ENCODE data around the gene ANKMY1. TPM values are rescaled to one million over a fixed set of nuclear protein-coding genes. Genes with fewer than 3 reads are reported as not detected.

The ANKMY1 gene
- total and polyA plus RNA-seq, 2 experiments from 2014 or later = 9.2 to 11.1 TPM

DNA sequence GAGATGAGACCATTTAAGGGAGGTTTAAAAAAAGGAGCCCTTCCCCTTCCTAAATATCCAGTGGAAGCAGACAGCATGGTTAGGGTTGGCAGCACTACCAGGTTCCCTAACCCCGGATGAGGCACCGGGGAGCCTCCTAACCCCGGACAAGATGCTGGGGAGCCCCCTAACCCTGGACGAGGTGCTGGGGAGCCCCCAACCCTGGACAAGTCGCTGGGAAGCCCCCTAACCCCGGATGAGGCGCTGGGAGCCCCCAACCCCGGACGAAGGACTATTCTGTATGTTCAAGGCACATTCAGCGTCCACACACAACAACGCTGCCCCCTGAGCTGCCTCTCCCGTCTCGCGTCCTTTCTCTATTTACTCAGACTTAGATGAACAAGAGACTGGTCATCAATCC, 51.9 kb downstream of the ANKMY1 start:
- Histone ChIP-seq H3K36me3 (replicated peaks; ENCODE audit: insufficient read depth, low read depth) (no peaks in the 10 kb centered on the region), H3K4me2 (no peak overlapping the region), H3K9me3 (ENCODE audit: low read depth) (no peaks in the 10 kb centered on the region), H3K79me2 (no peaks in the 10 kb centered on the region), H3K4me1 (ENCODE audit: insufficient read depth) (no peaks in the 10 kb centered on the region), H3K9me2 (replicated peaks; ENCODE audit: insufficient read depth) (no peaks in the 10 kb centered on the region), H2AFZ (no peak overlapping the region), H3K4me3 (no peak overlapping the region), H3K27ac (no peak overlapping the region), H4K20me1 (ENCODE audit: insufficient read depth, poor library complexity, severe bottlenecking) (no peaks in the 10 kb centered on the region), H3K27me3 (no peaks in the 10 kb centered on the region)
- 86% methylated on average over 14 of the region's 14 CpGs for WGBS (ENCODE audit: low lambda C conversion rate, missing lambda C conversion rate)
- TF ChIP-seq EZH2phosphoT487 (IDR thresholded peaks at IDR 0.05; ENCODE audit: low read depth, severe bottlenecking, unreplicated experiment) (no peak), EZH2 (IDR thresholded peaks at IDR 0.05; ENCODE audit: borderline replicate concordance) (no peak)
- no peak for DNase-seq (ENCODE audit: low spot score)

DNA sequence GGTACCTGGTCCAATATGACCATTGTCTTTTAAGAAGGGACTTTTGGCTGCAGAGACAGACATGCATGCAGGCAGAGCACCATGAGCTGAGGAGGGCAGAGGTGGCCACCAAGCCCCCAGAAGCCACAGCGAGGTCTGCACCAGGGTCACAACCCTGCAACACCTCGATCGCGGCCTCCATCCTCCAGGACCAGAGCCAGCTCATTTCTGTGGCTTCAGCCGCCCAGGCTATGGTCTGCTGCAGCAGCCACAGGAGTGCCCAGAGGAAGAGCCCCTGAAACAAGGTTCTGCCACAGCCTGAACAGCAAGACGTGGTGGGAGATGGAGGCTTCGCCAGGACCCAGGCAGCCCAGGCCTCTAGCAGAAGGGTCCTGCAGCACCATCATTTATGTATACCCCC, 53.9 kb downstream of the ANKMY1 start:
- Histone ChIP-seq H3K79me2 (no peaks in the 10 kb centered on the region), H3K9me3 (ENCODE audit: low read depth) (no peaks in the 10 kb centered on the region), H4K20me1 (ENCODE audit: insufficient read depth, poor library complexity, severe bottlenecking) (no peaks in the 10 kb centered on the region), H3K9me2 (replicated peaks; ENCODE audit: insufficient read depth) (no peaks in the 10 kb centered on the region), H2AFZ (no peak overlapping the region), H3K4me3 (no peak overlapping the region), H3K27me3 (no peaks in the 10 kb centered on the region), H3K36me3 (replicated peaks; ENCODE audit: insufficient read depth, low read depth) (no peaks in the 10 kb centered on the region), H3K4me1 (ENCODE audit: insufficient read depth) (no peaks in the 10 kb centered on the region), H3K4me2 (no peak overlapping the region), H3K27ac (no peak overlapping the region)
- WGBS (ENCODE audit: low lambda C conversion rate, missing lambda C conversion rate) = 97% methylated on average over 7 of the region's 7 CpGs
- TF ChIP-seq EZH2phosphoT487 (IDR thresholded peaks at IDR 0.05; ENCODE audit: low read depth, severe bottlenecking, unreplicated experiment) (no peak), EZH2 (IDR thresholded peaks at IDR 0.05; ENCODE audit: borderline replicate concordance) (no peak)
- TF ChIP-seq, protein P1, sequence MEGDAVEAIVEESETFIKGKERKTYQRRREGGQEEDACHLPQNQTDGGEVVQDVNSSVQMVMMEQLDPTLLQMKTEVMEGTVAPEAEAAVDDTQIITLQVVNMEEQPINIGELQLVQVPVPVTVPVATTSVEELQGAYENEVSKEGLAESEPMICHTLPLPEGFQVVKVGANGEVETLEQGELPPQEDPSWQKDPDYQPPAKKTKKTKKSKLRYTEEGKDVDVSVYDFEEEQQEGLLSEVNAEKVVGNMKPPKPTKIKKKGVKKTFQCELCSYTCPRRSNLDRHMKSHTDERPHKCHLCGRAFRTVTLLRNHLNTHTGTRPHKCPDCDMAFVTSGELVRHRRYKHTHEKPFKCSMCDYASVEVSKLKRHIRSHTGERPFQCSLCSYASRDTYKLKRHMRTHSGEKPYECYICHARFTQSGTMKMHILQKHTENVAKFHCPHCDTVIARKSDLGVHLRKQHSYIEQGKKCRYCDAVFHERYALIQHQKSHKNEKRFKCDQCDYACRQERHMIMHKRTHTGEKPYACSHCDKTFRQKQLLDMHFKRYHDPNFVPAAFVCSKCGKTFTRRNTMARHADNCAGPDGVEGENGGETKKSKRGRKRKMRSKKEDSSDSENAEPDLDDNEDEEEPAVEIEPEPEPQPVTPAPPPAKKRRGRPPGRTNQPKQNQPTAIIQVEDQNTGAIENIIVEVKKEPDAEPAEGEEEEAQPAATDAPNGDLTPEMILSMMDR (IDR thresholded peaks at IDR 0.05; ENCODE audit: poor library complexity) = no peak
- no peak for DNase-seq (ENCODE audit: low spot score)

DNA sequence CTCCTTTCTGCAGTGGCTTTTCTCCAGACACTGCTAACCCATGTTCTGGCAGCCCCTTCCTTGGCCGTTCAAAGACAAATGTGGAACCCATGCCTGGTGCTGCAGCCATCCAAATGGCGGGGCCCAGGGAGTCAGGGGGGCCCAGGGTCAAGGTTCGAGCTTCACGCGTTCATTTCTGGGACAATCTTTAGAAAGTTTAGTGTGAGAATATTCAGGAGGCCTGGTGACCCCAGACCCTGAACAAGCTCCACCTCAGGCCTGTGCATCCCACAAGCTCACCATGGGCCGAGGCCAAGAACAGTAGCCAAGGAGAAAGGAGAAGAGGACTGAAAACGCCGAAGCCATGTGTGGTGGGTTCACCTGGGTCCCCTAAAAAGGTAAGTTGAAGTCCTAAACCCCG, 54.4 kb downstream of the ANKMY1 start:
- no peak overlapping the region for H3K4me3 ChIP-seq
- no peak overlapping the region for H3K4me2 ChIP-seq
- TF ChIP-seq, protein P1 (IDR thresholded peaks at IDR 0.05; ENCODE audit: poor library complexity) = no peak
- TF ChIP-seq EZH2phosphoT487 (IDR thresholded peaks at IDR 0.05; ENCODE audit: low read depth, severe bottlenecking, unreplicated experiment) (no peak), EZH2 (IDR thresholded peaks at IDR 0.05; ENCODE audit: borderline replicate concordance) (no peak)
- no peak overlapping the region for H3K27ac ChIP-seq
- no peaks in the 10 kb centered on the region for H4K20me1 ChIP-seq (ENCODE audit: insufficient read depth, poor library complexity, severe bottlenecking)
- H3K36me3 ChIP-seq (replicated peaks; ENCODE audit: insufficient read depth, low read depth) = no peaks in the 10 kb centered on the region
- H2AFZ ChIP-seq = no peak overlapping the region
- H3K79me2 ChIP-seq = no peaks in the 10 kb centered on the region
- no peaks in the 10 kb centered on the region for H3K27me3 ChIP-seq
- no peaks in the 10 kb centered on the region for H3K9me2 ChIP-seq (replicated peaks; ENCODE audit: insufficient read depth)
- H3K9me3 ChIP-seq (ENCODE audit: low read depth) = no peaks in the 10 kb centered on the region
- no peaks in the 10 kb centered on the region for H3K4me1 ChIP-seq (ENCODE audit: insufficient read depth)
- DNase-seq (ENCODE audit: low spot score) = no peak
- 94% methylated on average over 9 of the region's 9 CpGs for WGBS (ENCODE audit: low lambda C conversion rate, missing lambda C conversion rate)

DNA sequence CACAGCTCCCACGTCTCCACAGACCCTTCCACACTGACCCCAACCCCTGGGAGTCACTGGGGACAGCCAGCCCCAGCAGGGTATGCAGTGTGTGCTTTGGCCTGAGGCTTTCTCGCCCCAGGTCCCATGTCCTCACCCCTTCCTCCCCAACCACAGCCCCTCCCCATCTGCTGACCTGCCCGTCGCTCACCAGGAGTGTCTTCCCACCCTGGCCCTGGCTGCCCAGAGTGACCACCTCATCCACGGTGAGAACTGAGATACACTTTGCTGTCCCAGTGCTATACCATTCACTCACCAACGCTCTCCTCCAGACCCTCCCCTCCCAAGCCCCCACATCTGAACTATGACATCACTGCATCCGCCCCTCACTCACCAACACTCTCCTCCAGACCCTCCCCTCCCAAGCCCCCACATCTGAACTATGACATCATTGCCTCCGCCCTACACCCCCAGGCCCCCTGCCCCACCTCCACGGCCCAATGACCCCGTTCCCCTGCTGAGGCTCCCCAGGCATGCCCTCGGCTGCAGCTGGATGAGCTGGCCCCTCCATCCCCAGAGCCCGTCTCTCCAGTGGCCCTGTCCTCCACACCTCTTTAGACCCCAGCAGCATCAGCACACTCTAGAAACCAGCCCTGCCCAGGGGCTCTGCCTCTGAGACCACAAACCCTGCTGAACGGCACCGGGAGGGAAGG, 55.2 kb downstream of the ANKMY1 start:
- 82% methylated on average over 8 of the region's 14 CpGs for WGBS (ENCODE audit: low lambda C conversion rate, missing lambda C conversion rate)
- Histone ChIP-seq H3K4me2 (no peak overlapping the region), H3K36me3 (replicated peaks; ENCODE audit: insufficient read depth, low read depth) (no peaks in the 10 kb centered on the region), H2AFZ (no peak overlapping the region), H3K4me3 (no peak overlapping the region), H3K4me1 (ENCODE audit: insufficient read depth) (no peaks in the 10 kb centered on the region), H4K20me1 (ENCODE audit: insufficient read depth, poor library complexity, severe bottlenecking) (no peaks in the 10 kb centered on the region), H3K27ac (no peak overlapping the region), H3K9me2 (replicated peaks; ENCODE audit: insufficient read depth) (no peaks in the 10 kb centered on the region), H3K9me3 (ENCODE audit: low read depth) (no peaks in the 10 kb centered on the region), H3K79me2 (no peaks in the 10 kb centered on the region), H3K27me3 (no peaks in the 10 kb centered on the region)
- DNase-seq (ENCODE audit: low spot score) = no peak
- TF ChIP-seq EZH2 (IDR thresholded peaks at IDR 0.05; ENCODE audit: borderline replicate concordance) = no peak
- no peak for TF ChIP-seq EZH2phosphoT487 (IDR thresholded peaks at IDR 0.05; ENCODE audit: low read depth, severe bottlenecking, unreplicated experiment)
- TF ChIP-seq, protein P1 (IDR thresholded peaks at IDR 0.05; ENCODE audit: poor library complexity) = no peak

Data from hepatocyte (in vitro differentiated cells).